Endothelial cell of umbilical vein (primary cell): ENCODE results near the gene ALPK1. TPM values are rescaled to one million over a fixed set of nuclear protein-coding genes. Genes with fewer than 3 reads are reported as not detected.

Source experiments
- BruUV-seq: library from RNA; stranded (reverse); fragments of 400-500 nt; replicated peaks from 2 replicates; lab custom pipeline; 2021; lab: Mats Ljungman, UMichigan
- CTCF ChIA-PET: fragments of 300-600, 350-600 bp; sonication (Branson Sonifier 250); formaldehyde crosslinking; loops from one replicate; lab custom pipeline; 2021; ENCODE audit warnings: antibody characterized with exemption, inconsistent platforms; lab: Charles Lee
- POLR2A ChIA-PET: fragments of 300-600, 350-600 bp; sonication (Branson Sonifier 250); formaldehyde crosslinking; loops from one replicate; lab custom pipeline; 2021; ENCODE audit warnings: antibody characterized with exemption, inconsistent platforms; lab: Charles Lee
- DNase-seq: peaks from one replicate; pipeline ENCODE4 v3.0.0-alpha.2; 2011; ENCODE audit warnings: low read depth, low spot score
- FAIRE-seq: peaks from 2 replicates; lab custom pipeline; 2011; peaks lifted over from hg19 to GRCh38; lab: Jason Lieb, UNC
- H2AFZ ChIP-seq: 2 replicates; pipeline ENCODE4 v1.6.0; 2012; ENCODE audit warnings: low read depth, low read length, control low read depth, inconsistent platforms
- H3K27ac ChIP-seq: 2 replicates; pipeline ENCODE4 v1.5.1; 2011; ENCODE audit warnings: low read depth, mild to moderate bottlenecking, control low read depth, low read length, moderate library complexity; ENCODE audit not compliant: insufficient read depth
- H3K27me3 ChIP-seq, 2 experiments: 2 replicates each; pipeline versions ENCODE4 v1.6.0 to v1.6.1; 2011; ENCODE audit warnings: low read length in 2 of 2, mixed read lengths in 1 of 2; ENCODE audit not compliant: control insufficient read depth in 2 of 2, insufficient read depth in 2 of 2
- H3K36me3 ChIP-seq, 2 experiments: 2 replicates in 1 of 2; 3 replicates in 1 of 2; pipeline ENCODE4 v1.5.1; 2011; ENCODE audit warnings: low read length in 2 of 2, mild to moderate bottlenecking in 1 of 2, moderate library complexity in 1 of 2; ENCODE audit not compliant: control insufficient read depth in 2 of 2, insufficient read depth in 2 of 2; ENCODE audit errors: extremely low read depth in 1 of 2
- H3K4me1 ChIP-seq: 3 replicates; pipeline ENCODE4 v1.5.1; 2011; ENCODE audit warnings: mild to moderate bottlenecking, low read length; ENCODE audit not compliant: control insufficient read depth, insufficient read depth; ENCODE audit errors: extremely low read depth
- H3K4me2 ChIP-seq: 2 replicates; pipeline ENCODE4 v1.6.1; 2011; ENCODE audit warnings: low read length, control low read depth, mixed read lengths; ENCODE audit not compliant: insufficient read depth
- H3K4me3 ChIP-seq, 3 experiments: fragments of 200-600 bp in 1 of 3; sonication (generic), shearing (Covaris generic) in 1 of 3; replicated peaks in 1 of 3; 2 replicates each; pipeline ENCODE4 v1.5.1; 2011 to 2016; ENCODE audit warnings: control low read depth in 3 of 3, low read length in 3 of 3, mild to moderate bottlenecking in 2 of 3, inconsistent platforms in 1 of 3, low read depth in 1 of 3, moderate library complexity in 1 of 3; ENCODE audit not compliant: insufficient read depth in 1 of 3
- H3K79me2 ChIP-seq: 2 replicates; pipeline ENCODE4 v1.6.0; 2012; ENCODE audit warnings: low read length, inconsistent platforms; ENCODE audit not compliant: control insufficient read depth, insufficient read depth
- H3K9ac ChIP-seq: replicated peaks from 2 replicates; pipeline ENCODE3; 2011; ENCODE audit warnings: low read length, control low read depth; ENCODE audit not compliant: insufficient read depth; ENCODE audit errors: extremely low read depth
- H3K9me1 ChIP-seq: replicated peaks from 3 replicates; pipeline ENCODE4 v1.6.0; 2011; ENCODE audit warnings: mild to moderate bottlenecking, low read length; ENCODE audit not compliant: control insufficient read depth, insufficient read depth; ENCODE audit errors: extremely low read depth
- H3K9me3 ChIP-seq: replicated peaks from 2 replicates; pipeline ENCODE4 v1.5.1; 2012; ENCODE audit warnings: low read length, inconsistent platforms; ENCODE audit not compliant: control insufficient read depth, insufficient read depth
- H4K20me1 ChIP-seq: replicated peaks from 2 replicates; pipeline ENCODE3; 2011; ENCODE audit warnings: mild to moderate bottlenecking, low read length; ENCODE audit not compliant: control insufficient read depth, insufficient read depth; ENCODE audit errors: extremely low read depth
- EZH2 ChIP-seq: IDR thresholded peaks from 2 replicates; pipeline ENCODE4 v1.6.1; 2012; ENCODE audit warnings: borderline replicate concordance, low read depth, mild to moderate bottlenecking, moderate library complexity, low read length, inconsistent platforms; ENCODE audit not compliant: severe bottlenecking
- FOS ChIP-seq: IDR thresholded peaks from 2 replicates; pipeline ENCODE4 v1.6.1; 2011; ENCODE audit warnings: mild to moderate bottlenecking, low read length, moderate library complexity, borderline replicate concordance; ENCODE audit not compliant: insufficient read depth
- GATA2 ChIP-seq: IDR thresholded peaks from 2 replicates; pipeline ENCODE4 v1.7.0; 2011; ENCODE audit warnings: low read depth, mild to moderate bottlenecking, moderate library complexity, mixed read lengths, low read length; ENCODE audit not compliant: insufficient read length, insufficient read depth
- JUN ChIP-seq: IDR thresholded peaks from 2 replicates; pipeline ENCODE4 v1.6.1; 2011; ENCODE audit warnings: borderline replicate concordance, low read depth; ENCODE audit not compliant: insufficient read length, insufficient read depth
- MAX ChIP-seq: IDR thresholded peaks from 2 replicates; pipeline ENCODE4 v1.6.1; 2011; ENCODE audit not compliant: insufficient read depth, insufficient read length
- MYC ChIP-seq: IDR thresholded peaks from one replicate; pipeline ENCODE4 v1.6.1; 2011; ENCODE audit warnings: mild to moderate bottlenecking, low read depth, low read length
- POLR2A ChIP-seq: IDR thresholded peaks from 2 replicates; pipeline ENCODE4 v1.6.1; 2012; ENCODE audit warnings: low read depth, mild to moderate bottlenecking, control low read depth, low read length
- POLR2AphosphoS5 ChIP-seq: IDR thresholded peaks from 2 replicates; pipeline ENCODE4 v1.6.1; 2012; ENCODE audit warnings: low read depth, mild to moderate bottlenecking, control low read depth, low read length, moderate library complexity; ENCODE audit not compliant: insufficient read depth
- dilution Hi-C: fragments of 300-500 bp; cut with MboI; formaldehyde crosslinking; loops from one replicate; pipeline ENCODE4 v1.15.0; 2019; ENCODE audit warnings: low sequenced_read_pairs; ENCODE audit not compliant: extremely low pct_ligation_motif_present
- intact Hi-C: fragments of 100-400 bp; cut with micrococcal nuclease; formaldehyde crosslinking; loops from one replicate; pipeline ENCODE4 v1.10.0; 2022
- polyA plus RNA-seq, 4 experiments: library from polyadenylated mRNA; depleted of rRNA in 3 of 4; stranded (reverse) in 3 of 4; unstranded in 1 of 4; fragments of >200 nt; gene quantifications; 2 replicates each; pipeline versions ENCODE4 v1.2.1 to v1.2.3, GENCODE V29; 2011 to 2012; ENCODE audit warnings: missing spikeins in 1 of 4
- total RNA-seq: library from RNA; stranded (reverse); gene quantifications from 2 replicates; pipeline ENCODE4 v1.2.3, GENCODE V29; 2021
- TF ChIP-seq, protein P1 (sequence below), 2 donors: IDR thresholded peaks; 1 replicate in 1 of 2; 2 replicates in 1 of 2; pipeline ENCODE4 v1.5.1; 2011; ENCODE audit warnings: low read length in 2 of 2, mild to moderate bottlenecking in 2 of 2, moderate library complexity in 2 of 2, control low read depth in 1 of 2, inconsistent platforms in 1 of 2, low read depth in 1 of 2; ENCODE audit not compliant: insufficient read depth in 1 of 2; ENCODE audit errors: extremely low read depth in 1 of 2

ALPK1 gene
- total and polyA plus RNA-seq, 2 donors (not counting 3 experiments of a cell fraction or from before 2014, with no cell fraction given), result 1.4 to 5.5 TPM

DNA sequence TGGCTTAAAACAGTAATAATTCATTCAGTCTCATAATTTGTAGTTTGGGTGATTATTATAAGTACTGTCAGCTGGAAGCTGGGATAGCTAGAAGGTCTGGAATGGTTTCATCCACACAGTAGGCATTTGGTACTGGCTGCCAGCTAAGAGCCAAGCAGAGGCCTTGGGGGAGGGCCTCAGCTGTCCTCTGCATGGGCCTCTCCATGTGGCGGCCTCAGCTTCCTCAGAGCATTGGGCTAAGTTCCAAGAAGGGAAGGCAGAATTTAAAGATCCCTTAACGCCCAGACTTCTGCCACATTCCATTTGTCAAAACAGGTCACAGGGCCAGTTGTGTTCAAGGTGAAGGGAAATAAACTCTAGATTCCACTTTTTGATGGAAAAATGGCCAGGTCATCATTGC is 125.5 kb downstream of the ALPK1 start:
- no peak overlapping the region for H3K27ac ChIP-seq
- no peaks in the 10 kb centered on the region for H3K79me2 ChIP-seq
- POLR2A ChIA-PET, result no interaction called here
- DNase-seq (no peak), FAIRE-seq (no peak)
- no peaks in the 10 kb centered on the region for H3K9me3 ChIP-seq
- H3K27me3 ChIP-seq, result no peaks in the 10 kb centered on the region
- no peak for TF ChIP-seq POLR2A
- TF ChIP-seq GATA2, result no peak
- TF ChIP-seq, protein P1, sequence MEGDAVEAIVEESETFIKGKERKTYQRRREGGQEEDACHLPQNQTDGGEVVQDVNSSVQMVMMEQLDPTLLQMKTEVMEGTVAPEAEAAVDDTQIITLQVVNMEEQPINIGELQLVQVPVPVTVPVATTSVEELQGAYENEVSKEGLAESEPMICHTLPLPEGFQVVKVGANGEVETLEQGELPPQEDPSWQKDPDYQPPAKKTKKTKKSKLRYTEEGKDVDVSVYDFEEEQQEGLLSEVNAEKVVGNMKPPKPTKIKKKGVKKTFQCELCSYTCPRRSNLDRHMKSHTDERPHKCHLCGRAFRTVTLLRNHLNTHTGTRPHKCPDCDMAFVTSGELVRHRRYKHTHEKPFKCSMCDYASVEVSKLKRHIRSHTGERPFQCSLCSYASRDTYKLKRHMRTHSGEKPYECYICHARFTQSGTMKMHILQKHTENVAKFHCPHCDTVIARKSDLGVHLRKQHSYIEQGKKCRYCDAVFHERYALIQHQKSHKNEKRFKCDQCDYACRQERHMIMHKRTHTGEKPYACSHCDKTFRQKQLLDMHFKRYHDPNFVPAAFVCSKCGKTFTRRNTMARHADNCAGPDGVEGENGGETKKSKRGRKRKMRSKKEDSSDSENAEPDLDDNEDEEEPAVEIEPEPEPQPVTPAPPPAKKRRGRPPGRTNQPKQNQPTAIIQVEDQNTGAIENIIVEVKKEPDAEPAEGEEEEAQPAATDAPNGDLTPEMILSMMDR (IDR thresholded peaks at IDR 0.05; ENCODE audit: extremely low read depth in 1 of 2, insufficient read depth in 1 of 2, low read depth in 1 of 2, low read length in 2 of 2), result no peak
- TF ChIP-seq JUN, result no peak
- no peak for TF ChIP-seq FOS
- H3K9me1 ChIP-seq, result peaks cover 4% of the 10 kb centered on the region
- dilution Hi-C loops (no loop called here), intact Hi-C loops (no loop called here)
- H2AFZ ChIP-seq, result no peak overlapping the region
- H3K4me1 ChIP-seq, result no peaks in the 10 kb centered on the region
- no peak overlapping the region for H3K4me2 ChIP-seq
- no peaks in the 10 kb centered on the region for H4K20me1 ChIP-seq
- no peak overlapping the region for H3K4me3 ChIP-seq
- H3K9ac ChIP-seq, result no peak overlapping the region
- BruUV-seq, result no TSS peak
- no peaks in the 10 kb centered on the region for H3K36me3 ChIP-seq
- CTCF ChIA-PET, result no interaction called here

DNA sequence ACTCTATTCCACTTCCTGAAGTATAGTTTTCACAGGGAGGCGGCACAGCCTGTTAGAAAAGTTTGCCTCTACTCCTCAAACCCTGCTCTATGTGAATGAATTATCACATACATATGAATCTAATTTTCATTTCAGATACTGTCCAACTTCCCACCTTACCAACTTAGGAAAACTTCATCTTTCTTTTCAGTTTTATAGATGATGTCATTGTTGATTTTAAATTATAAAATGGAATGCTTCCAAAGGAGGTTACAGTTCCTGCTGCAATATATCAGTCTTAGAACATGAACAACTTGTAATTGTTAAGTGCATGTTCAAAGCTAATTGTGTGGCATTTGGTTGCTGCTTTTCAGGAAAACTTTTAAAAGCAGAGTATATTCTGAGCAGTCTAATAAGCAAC is 126.4 kb downstream of the ALPK1 start:
- no peak for FAIRE-seq
- no peak overlapping the region for H3K27ac ChIP-seq
- no peaks in the 10 kb centered on the region for H3K79me2 ChIP-seq
- no peak overlapping the region for H3K4me2 ChIP-seq
- no peaks in the 10 kb centered on the region for H3K4me1 ChIP-seq
- H3K9me1 ChIP-seq, result peaks cover 4% of the 10 kb centered on the region
- H3K4me3 ChIP-seq, result no peak overlapping the region
- no peaks in the 10 kb centered on the region for H3K9me3 ChIP-seq
- BruUV-seq, result no TSS peak
- no peaks in the 10 kb centered on the region for H4K20me1 ChIP-seq
- H3K36me3 ChIP-seq, result no peaks in the 10 kb centered on the region
- dilution Hi-C loops (no loop called here), intact Hi-C loops (no loop called here)
- POLR2A ChIA-PET, result no interaction called here
- DNase-seq, result no peak
- H3K9ac ChIP-seq, result no peak overlapping the region
- H3K27me3 ChIP-seq, result no peaks in the 10 kb centered on the region
- CTCF ChIA-PET, result no interaction called here
- H2AFZ ChIP-seq, result no peak overlapping the region
- TF ChIP-seq MYC, result no peak
- no peak for TF ChIP-seq EZH2
- TF ChIP-seq JUN, result no peak
- TF ChIP-seq, protein P1 (IDR thresholded peaks at IDR 0.05; ENCODE audit: extremely low read depth in 1 of 2, insufficient read depth in 1 of 2, low read depth in 1 of 2, low read length in 2 of 2), result no peak
- no peak for TF ChIP-seq POLR2AphosphoS5
- TF ChIP-seq MAX, result no peak
- TF ChIP-seq GATA2, result no peak
- no peak for TF ChIP-seq FOS
- TF ChIP-seq POLR2A, result no peak
